ENCODE measurements around the gene PLPPR2. TPM values are rescaled to one million over a fixed set of nuclear protein-coding genes. Genes with fewer than 3 reads are reported as not detected.

PLPPR2 gene
- total RNA-seq, 5 donors from 2014 or later (not counting 1 experiment from before 2014, with no cell fraction given), result 8.6 to 16.2 (median 10.7) TPM

- no peak overlapping the region for H3K4me3 ChIP-seq (ENCODE audit: control insufficient read depth in 1 of 2, extremely low read depth in 1 of 2, low read length in 1 of 2)
- H3K4me1 ChIP-seq (ENCODE audit: control insufficient read depth in 1 of 2, extremely low read depth in 1 of 2, insufficient read depth in 2 of 2, low read length in 2 of 2), result peaks cover 2 to 12% of the 10 kb centered on the region in 2 experiments
- 45% methylated on average over 3 of the region's 5 CpGs for WGBS (ENCODE audit: insufficient coverage)
- CTCF ChIA-PET, result interaction anchor here in 1 of 2 donors (0.6 to 1.0 kb wide), 5 partner anchors 19 to 210 kb away, joined by 3 to 4 read pairs (median 3); no protein-coding TSS in a partner anchor
- ATAC-seq (replicated peaks in 1 of 4), result no peak
- Mint-ChIP-seq H3K9me3 (no peaks in the 10 kb centered on the region), H3K27me3 (peaks cover 0 to 7% of the 10 kb centered on the region in 2 donors), H3K27ac (peak overlapping the region; percentile 78 to 83), H3K4me1 (peaks cover 13 to 19% (median 18%) of the 10 kb centered on the region in 3 donors), H3K4me3 (peak overlapping the region in 2 of 3 donors; percentile 31 to 42), H3K36me3 (peaks cover 14% of the 10 kb centered on the region)
- peak overlapping the region; percentile 44 for H3K27ac ChIP-seq (ENCODE audit: low read length)
- H3K9me3 ChIP-seq, result no peaks in the 10 kb centered on the region
- H3K27me3 ChIP-seq (replicated peaks in 1 of 2; ENCODE audit: control insufficient read depth in 2 of 2, extremely low read depth in 1 of 2, insufficient read depth in 2 of 2, low read length in 1 of 2), result peaks cover 0 to 17% of the 10 kb centered on the region in 2 experiments
- DNase-seq, result no peak
- POLR2A ChIA-PET, result interaction anchor here in 1 of 2 donors (0.8 kb wide), 1 partner anchor 52 kb away, joined by 3 read pairs; no protein-coding TSS in a partner anchor
- peaks cover 2 to 4% of the 10 kb centered on the region in 2 donors for H3K36me3 ChIP-seq (ENCODE audit: control insufficient read depth in 2 of 2, extremely low read depth in 1 of 2, insufficient read depth in 1 of 2, low read length in 1 of 2)
Measured at GRCh38 chr19:11323601-11324078, 31.6 kb upstream of the PLPPR2 start.

- ChIA-PET CTCF (interaction anchor here (0.5 to 1.0 kb wide), 5 partner anchors 20 to 210 kb away, joined by 3 to 4 read pairs (median 3); no protein-coding TSS in a partner anchor), POLR2A (interaction anchor here in 1 of 2 donors (0.8 kb wide), 1 partner anchor 51 kb away, joined by 3 read pairs; no protein-coding TSS in a partner anchor)
- Histone ChIP-seq H3K36me3 (ENCODE audit: control insufficient read depth in 2 of 2, extremely low read depth in 1 of 2, insufficient read depth in 1 of 2, low read length in 1 of 2) (peaks cover 2 to 4% of the 10 kb centered on the region in 2 donors), H3K4me1 (ENCODE audit: control insufficient read depth in 1 of 2, extremely low read depth in 1 of 2, insufficient read depth in 2 of 2, low read length in 2 of 2) (peaks cover 2 to 12% of the 10 kb centered on the region in 2 experiments), H3K9me3 (no peaks in the 10 kb centered on the region), H3K27me3 (replicated peaks in 1 of 2; ENCODE audit: control insufficient read depth in 2 of 2, extremely low read depth in 1 of 2, insufficient read depth in 2 of 2, low read length in 1 of 2) (peaks cover 0 to 16% of the 10 kb centered on the region in 2 experiments), H3K4me3 (ENCODE audit: control insufficient read depth in 1 of 2, extremely low read depth in 1 of 2, low read length in 1 of 2) (no peak overlapping the region), H3K27ac (ENCODE audit: low read length) (peak overlapping the region; percentile 47)
- DNase-seq (peak in 29 of 35 experiments; percentile 9 to 71 (median 35)), ATAC-seq (replicated peaks in 1 of 4) (peak; percentile 61 to 81 (median 74))
- Mint-ChIP-seq H3K36me3 (peaks cover 14% of the 10 kb centered on the region), H3K4me1 (peaks cover 13 to 19% (median 18%) of the 10 kb centered on the region in 3 donors), H3K27me3 (peaks cover 0 to 7% of the 10 kb centered on the region in 2 donors), H3K27ac (peak overlapping the region; percentile 78 to 83), H3K4me3 (peak overlapping the region; percentile 9 to 42 (median 31)), H3K9me3 (no peaks in the 10 kb centered on the region)
- WGBS (ENCODE audit: insufficient coverage), result 18% methylated on average over 8 of the region's 10 CpGs
Measured at GRCh38 chr19:11324079-11324661, 31.1 kb upstream of the PLPPR2 start.

DNA sequence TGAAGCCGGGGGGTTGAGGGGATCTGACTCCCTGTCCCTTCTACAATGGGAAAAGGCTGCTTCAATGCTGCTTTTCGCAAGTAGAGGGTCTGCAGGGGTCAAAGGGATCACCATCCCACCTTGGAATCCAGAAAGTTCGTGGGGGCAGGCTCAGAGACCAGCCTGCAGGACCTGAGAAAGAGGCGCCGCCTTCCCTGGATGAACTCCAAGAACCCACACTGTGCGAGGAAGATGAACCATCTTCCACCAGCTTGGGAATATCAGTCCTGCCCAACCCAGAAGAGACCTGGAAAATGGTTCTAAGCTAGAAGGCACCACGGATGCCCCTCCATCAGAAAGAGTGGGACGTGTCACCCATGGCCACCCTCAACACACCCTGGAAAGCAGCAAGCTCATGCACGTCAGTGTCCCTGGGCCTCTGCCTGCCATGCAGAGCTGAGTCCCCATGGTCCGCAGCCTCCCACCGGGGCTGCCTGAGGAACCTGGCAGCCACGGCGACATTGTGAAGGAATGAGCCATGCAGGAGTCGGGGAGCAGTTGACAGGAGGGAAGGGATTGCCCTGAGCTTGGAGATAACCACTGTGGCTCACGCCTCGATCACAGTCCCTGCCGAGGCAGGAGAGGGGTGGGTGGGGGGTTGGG is 30.4 kb upstream of the PLPPR2 start:
- ATAC-seq (replicated peaks in 1 of 4), result no peak
- CTCF ChIA-PET, result interaction anchor here (0.5 to 1.0 kb wide), 3 partner anchors 8 to 75 kb away, joined by 3 read pairs; no protein-coding TSS in a partner anchor
- no peaks in the 10 kb centered on the region for H3K9me3 ChIP-seq
- Mint-ChIP-seq H3K27me3 (peaks cover 0 to 7% of the 10 kb centered on the region in 2 donors), H3K4me1 (peaks cover 13 to 19% (median 18%) of the 10 kb centered on the region in 3 donors), H3K9me3 (no peaks in the 10 kb centered on the region), H3K4me3 (no peak overlapping the region), H3K27ac (peak overlapping the region; percentile 78 to 83), H3K36me3 (peaks cover 15% of the 10 kb centered on the region)
- POLR2A ChIA-PET, result interaction anchor here in 1 of 2 donors (0.5 kb wide), 1 partner anchor 45 kb away, joined by 12 read pairs; no protein-coding TSS in a partner anchor
- peaks cover 0 to 12% of the 10 kb centered on the region in 2 experiments for H3K27me3 ChIP-seq (replicated peaks in 1 of 2; ENCODE audit: control insufficient read depth in 2 of 2, extremely low read depth in 1 of 2, insufficient read depth in 2 of 2, low read length in 1 of 2)
- peak overlapping the region; percentile 47 for H3K27ac ChIP-seq (ENCODE audit: low read length)
- no peak for DNase-seq
- no peak overlapping the region for H3K4me3 ChIP-seq (ENCODE audit: control insufficient read depth in 1 of 2, extremely low read depth in 1 of 2, low read length in 1 of 2)
- peaks cover 2 to 12% of the 10 kb centered on the region in 2 experiments for H3K4me1 ChIP-seq (ENCODE audit: control insufficient read depth in 1 of 2, extremely low read depth in 1 of 2, insufficient read depth in 2 of 2, low read length in 2 of 2)
- H3K36me3 ChIP-seq (ENCODE audit: control insufficient read depth in 2 of 2, extremely low read depth in 1 of 2, insufficient read depth in 1 of 2, low read length in 1 of 2), result peaks cover 2 to 4% of the 10 kb centered on the region in 2 donors
- WGBS (ENCODE audit: insufficient coverage), result 92% methylated on average over 14 of the region's 17 CpGs

GRCh38 chr19:11325544-11325943 is 29.7 kb upstream of the PLPPR2 start:
- peaks cover 2 to 12% of the 10 kb centered on the region in 2 experiments for H3K4me1 ChIP-seq (ENCODE audit: control insufficient read depth in 1 of 2, extremely low read depth in 1 of 2, insufficient read depth in 2 of 2, low read length in 2 of 2)
- Mint-ChIP-seq H3K36me3 (peaks cover 20% of the 10 kb centered on the region), H3K9me3 (no peaks in the 10 kb centered on the region), H3K4me3 (no peak overlapping the region), H3K4me1 (peaks cover 13 to 19% (median 18%) of the 10 kb centered on the region in 3 donors), H3K27me3 (peaks cover 0 to 7% of the 10 kb centered on the region in 2 donors), H3K27ac (no peak overlapping the region)
- DNase-seq (no peak), ATAC-seq (replicated peaks in 1 of 4) (no peak)
- WGBS (ENCODE audit: insufficient coverage), result 61% methylated on average over 2 of the region's 7 CpGs
- H3K36me3 ChIP-seq (ENCODE audit: control insufficient read depth in 2 of 2, extremely low read depth in 1 of 2, insufficient read depth in 1 of 2, low read length in 1 of 2), result peaks cover 4% of the 10 kb centered on the region in 2 donors
- ChIA-PET POLR2A (no interaction called here), CTCF (interaction anchor here in 1 of 2 donors (0.6 kb wide), 1 partner anchor 76 kb away, joined by 3 read pairs; no protein-coding TSS in a partner anchor)
- H3K27ac ChIP-seq (ENCODE audit: low read length), result no peak overlapping the region
- H3K27me3 ChIP-seq (replicated peaks in 1 of 2; ENCODE audit: control insufficient read depth in 2 of 2, extremely low read depth in 1 of 2, insufficient read depth in 2 of 2, low read length in 1 of 2), result peaks cover 0 to 6% of the 10 kb centered on the region in 2 experiments
- H3K9me3 ChIP-seq, result no peaks in the 10 kb centered on the region
- H3K4me3 ChIP-seq (ENCODE audit: control insufficient read depth in 1 of 2, extremely low read depth in 1 of 2, low read length in 1 of 2), result no peak overlapping the region

GRCh38 chr19:11330127-11330526 is 25.1 kb upstream of the PLPPR2 start:
- DNase-seq (no peak), ATAC-seq (replicated peaks in 1 of 4) (no peak)
- H3K27ac Mint-ChIP-seq, result no peak overlapping the region
- H3K9me3 Mint-ChIP-seq, result no peaks in the 10 kb centered on the region
- H3K27ac ChIP-seq (ENCODE audit: low read length), result no peak overlapping the region
- H3K36me3 ChIP-seq (ENCODE audit: control insufficient read depth in 2 of 2, extremely low read depth in 1 of 2, insufficient read depth in 1 of 2, low read length in 1 of 2), result peaks cover 4 to 11% of the 10 kb centered on the region in 2 donors
- no peaks in the 10 kb centered on the region for H3K4me1 ChIP-seq (ENCODE audit: control insufficient read depth in 1 of 2, extremely low read depth in 1 of 2, insufficient read depth in 2 of 2, low read length in 2 of 2)
- no peaks in the 10 kb centered on the region for H3K27me3 ChIP-seq (replicated peaks in 1 of 2; ENCODE audit: control insufficient read depth in 2 of 2, extremely low read depth in 1 of 2, insufficient read depth in 2 of 2, low read length in 1 of 2)
- H3K27me3 Mint-ChIP-seq, result no peaks in the 10 kb centered on the region
- ChIA-PET CTCF (no interaction called here), POLR2A (no interaction called here)
- no peak overlapping the region for H3K4me3 ChIP-seq (ENCODE audit: control insufficient read depth in 1 of 2, extremely low read depth in 1 of 2, low read length in 1 of 2)
- no peak overlapping the region for H3K4me3 Mint-ChIP-seq
- H3K36me3 Mint-ChIP-seq, result peaks cover 25% of the 10 kb centered on the region
- no peaks in the 10 kb centered on the region for H3K9me3 ChIP-seq
- H3K4me1 Mint-ChIP-seq, result no peaks in the 10 kb centered on the region
- 100% methylated on average over 2 of the region's 4 CpGs for WGBS (ENCODE audit: insufficient coverage)

DNA sequence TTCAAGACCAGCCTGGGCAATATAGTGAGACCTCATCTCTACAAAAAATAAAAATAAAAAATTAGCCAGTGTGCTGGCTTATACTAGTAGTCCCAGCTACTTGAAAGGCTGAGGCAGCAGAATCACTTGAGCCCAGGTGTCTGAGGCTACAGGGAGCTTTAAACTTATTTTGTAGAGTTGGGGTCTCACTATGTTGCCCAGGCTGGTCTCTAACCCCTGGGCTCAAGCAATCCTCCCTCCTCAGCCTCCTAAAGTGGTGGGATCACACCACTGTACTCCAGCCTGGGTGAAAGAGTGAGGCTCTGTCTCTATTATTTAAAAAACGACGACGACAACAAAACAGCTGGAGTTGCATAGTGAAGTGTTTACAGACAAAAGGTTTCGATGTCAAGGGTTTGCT is 23.7 kb upstream of the PLPPR2 start:
- Histone ChIP-seq H3K36me3 (ENCODE audit: control insufficient read depth in 2 of 2, extremely low read depth in 1 of 2, insufficient read depth in 1 of 2, low read length in 1 of 2) (peaks cover 3 to 18% of the 10 kb centered on the region in 2 donors), H3K27me3 (replicated peaks in 1 of 2; ENCODE audit: control insufficient read depth in 2 of 2, extremely low read depth in 1 of 2, insufficient read depth in 2 of 2, low read length in 1 of 2) (no peaks in the 10 kb centered on the region), H3K27ac (ENCODE audit: low read length) (no peak overlapping the region), H3K4me1 (ENCODE audit: control insufficient read depth in 1 of 2, extremely low read depth in 1 of 2, insufficient read depth in 2 of 2, low read length in 2 of 2) (no peaks in the 10 kb centered on the region), H3K9me3 (no peaks in the 10 kb centered on the region), H3K4me3 (ENCODE audit: control insufficient read depth in 1 of 2, extremely low read depth in 1 of 2, low read length in 1 of 2) (no peak overlapping the region)
- POLR2A ChIA-PET, result no interaction called here
- Mint-ChIP-seq H3K27ac (no peak overlapping the region), H3K4me3 (no peak overlapping the region), H3K9me3 (no peaks in the 10 kb centered on the region), H3K27me3 (no peaks in the 10 kb centered on the region), H3K36me3 (peaks cover 38% of the 10 kb centered on the region), H3K4me1 (no peaks in the 10 kb centered on the region)
- 100% methylated on average over 3 of the region's 4 CpGs for WGBS (ENCODE audit: insufficient coverage)
- ATAC-seq (replicated peaks in 1 of 4) (no peak), DNase-seq (no peak)
- CTCF ChIA-PET, result no interaction called here
